ENCODE measurements around the gene EBPL. TPM values are rescaled to one million over a fixed set of nuclear protein-coding genes. Genes with fewer than 3 reads are reported as not detected.
"Not testable (repeated sequence)": the region's sequence is repeated elsewhere in the genome, so short reads cannot be mapped to it uniquely, and the experiment has no call there.

EBPL gene
- polyA plus RNA-seq, 10 donors, result 20.9 to 32.0 (median 23.9) TPM

- peak in 2 of 3 donors; percentile 17 to 41 for DNase-seq
Measured at GRCh38 chr13:49641801-49642291, 49.4 kb downstream of the EBPL start.

- no peak for DNase-seq
Measured at GRCh38 chr13:49638744-49639072, 52.6 kb downstream of the EBPL start.

- DNase-seq, result no peak
Measured at GRCh38 chr13:49638030-49638743, 53.1 kb downstream of the EBPL start.

GRCh38 chr13:49636705-49637104 is 54.6 kb downstream of the EBPL start:
- DNase-seq, result no peak

GRCh38 chr13:49635599-49636433 is 55.5 kb downstream of the EBPL start:
- peak; percentile 26 to 68 (median 39) for DNase-seq

- DNase-seq, result no peak
Measured at GRCh38 chr13:49633710-49634109, 57.6 kb downstream of the EBPL start.

- no peak for DNase-seq
Measured at GRCh38 chr13:49632156-49632555, 59.1 kb downstream of the EBPL start.

- DNase-seq, result no peak
Measured at GRCh38 chr13:49630580-49630979, 60.7 kb downstream of the EBPL start.

GRCh38 chr13:49629947-49630346 is 61.3 kb downstream of the EBPL start:
- DNase-seq, result no peak

- DNase-seq, result no peak
Measured at GRCh38 chr13:49629196-49629938, 61.9 kb downstream of the EBPL start.

GRCh38 chr13:49627831-49628652 is 63.2 kb downstream of the EBPL start, which contains the start of gene ARL11:
Gene ARL11 (plus strand): TSS chr13:49628507. CDS start chr13:49630448, 1,941 bp downstream.
- DNase-seq, result peak in 2 of 3 donors; percentile 34 to 75

GRCh38 chr13:49625392-49626079 is 65.8 kb downstream of the EBPL start:
- DNase-seq, result no peak

GRCh38 chr13:49624229-49624628 is 67.1 kb downstream of the EBPL start:
- no peak for DNase-seq

- DNase-seq, result no peak
Measured at GRCh38 chr13:49622174-49622946, 68.9 kb downstream of the EBPL start.

GRCh38 chr13:49620170-49620621 is 71.1 kb downstream of the EBPL start:
- no peak for DNase-seq

- DNase-seq, result no peak
Measured at GRCh38 chr13:49616676-49617065, 74.6 kb downstream of the EBPL start.

- peak in 1 of 3 donors; percentile 51 for DNase-seq
Measured at GRCh38 chr13:49615836-49616675, 75.2 kb downstream of the EBPL start.

- not testable (repeated sequence) for DNase-seq
Measured at GRCh38 chr13:49612042-49612441, 79.2 kb downstream of the EBPL start.

Data from muscle of back (tissue), 11 donors.